ENCODE measurements around the gene FDX1. TPM values are rescaled to one million over a fixed set of nuclear protein-coding genes. Genes with fewer than 3 reads are reported as not detected.

Gene FDX1
- total RNA-seq, 1 donor from 2014 or later = 23.2 TPM

GRCh38 chr11:110452720-110453119 is 23.0 kb downstream of the FDX1 start:
- intact Hi-C loops (cut with micrococcal nuclease) = no loop called here
- DNase-seq (no peak), ATAC-seq (no peak)

GRCh38 chr11:110453684-110454354 is 24.1 kb downstream of the FDX1 start:
- intact Hi-C loops (cut with micrococcal nuclease) = no loop called here
- no peak for DNase-seq
- ATAC-seq = no peak

DNA sequence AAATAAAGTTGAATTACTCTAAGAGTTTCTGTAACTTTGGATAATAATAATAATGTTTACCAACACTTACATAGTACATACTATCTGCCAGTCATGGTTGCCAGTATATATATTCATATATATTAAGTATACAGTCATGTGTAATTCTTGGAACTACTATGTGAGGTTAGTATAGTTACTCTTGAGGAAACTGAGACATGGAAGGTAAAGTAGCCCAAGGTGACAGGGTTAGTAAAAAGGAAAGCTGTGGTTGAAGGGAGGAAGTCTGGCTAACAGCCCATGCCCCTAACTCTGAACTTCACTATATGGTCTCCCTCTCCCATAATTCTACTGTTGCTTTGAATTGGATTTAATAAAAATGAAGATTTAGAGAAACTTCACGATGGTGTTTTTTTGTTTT is 24.9 kb downstream of the FDX1 start:
- no peak for ATAC-seq
- no peak for DNase-seq
- intact Hi-C loops (cut with micrococcal nuclease) = no loop called here

DNA sequence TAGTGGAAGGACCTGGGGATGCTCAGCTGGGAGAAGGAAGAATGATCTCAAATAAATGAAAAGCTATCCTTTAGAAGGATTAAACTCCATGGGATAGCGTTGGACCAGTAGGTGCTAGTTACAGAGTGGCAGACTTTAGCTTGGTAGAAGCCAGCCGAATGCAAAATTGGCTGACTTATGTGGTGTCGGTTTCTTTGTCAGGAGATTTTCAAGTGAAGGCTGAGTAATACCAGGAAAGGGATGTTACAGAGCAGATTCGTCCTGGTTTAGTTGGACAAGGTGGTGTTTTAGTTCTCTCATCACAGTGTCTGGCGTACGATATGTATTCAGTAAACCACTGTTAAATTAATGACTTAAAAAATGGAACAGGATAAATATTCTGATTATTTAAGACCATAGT is 26.0 kb downstream of the FDX1 start:
- DNase-seq = no peak
- ATAC-seq = no peak
- intact Hi-C loops (cut with micrococcal nuclease) = no loop called here

DNA sequence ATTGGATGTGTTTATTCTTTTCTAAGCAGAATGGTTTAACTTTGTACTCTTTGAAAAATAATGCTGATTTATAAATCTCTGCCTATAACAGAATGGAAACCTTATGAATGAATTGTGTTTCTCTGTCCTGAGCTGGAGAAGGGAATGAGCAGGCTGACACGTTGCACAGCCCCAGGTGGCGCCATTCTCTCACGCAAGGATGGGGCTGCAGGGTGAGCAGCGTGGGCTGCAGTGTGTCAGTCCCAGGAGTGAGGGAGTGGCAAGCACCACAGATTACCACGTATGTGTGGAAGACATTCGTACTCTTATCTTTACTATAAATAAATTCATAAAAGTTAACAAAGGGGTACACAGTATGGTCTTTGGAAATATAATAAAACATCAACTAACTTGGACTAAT is 33.4 kb downstream of the FDX1 start:
- intact Hi-C loops (cut with micrococcal nuclease) = no loop called here
- ATAC-seq (peak; percentile 65), DNase-seq (peak; percentile 66)

- intact Hi-C loops (cut with micrococcal nuclease) = no loop called here
- ATAC-seq (no peak), DNase-seq (no peak)
These were observed 35.5 kb downstream of the FDX1 start for GRCh38 chr11:110465231-110465630.

DNA sequence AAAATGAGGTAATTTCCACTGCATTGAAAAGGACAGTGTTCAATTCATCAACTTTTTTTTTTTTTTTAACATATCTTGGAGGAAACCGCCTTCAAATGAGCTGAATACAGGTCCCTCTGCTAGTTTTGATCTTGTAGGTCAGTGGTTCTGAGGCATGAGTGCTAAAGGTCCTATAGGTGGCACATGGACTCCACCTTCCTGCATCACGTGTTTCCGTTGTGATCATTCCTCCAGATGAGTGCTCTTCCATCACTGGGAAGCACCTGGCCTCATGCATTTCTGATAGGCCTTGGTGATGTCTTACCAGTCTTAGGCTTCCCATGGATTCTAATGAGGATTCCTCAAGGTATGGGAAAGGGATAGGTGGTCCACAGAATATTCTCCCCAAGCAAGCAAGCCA is 37.8 kb downstream of the FDX1 start:
- no peak for ATAC-seq
- intact Hi-C loops (cut with micrococcal nuclease) = no loop called here
- DNase-seq = no peak

- ATAC-seq = no peak
- intact Hi-C loops (cut with micrococcal nuclease) = no loop called here
- DNase-seq = no peak
These were observed 38.4 kb downstream of the FDX1 start for GRCh38 chr11:110468121-110468520.

DNA sequence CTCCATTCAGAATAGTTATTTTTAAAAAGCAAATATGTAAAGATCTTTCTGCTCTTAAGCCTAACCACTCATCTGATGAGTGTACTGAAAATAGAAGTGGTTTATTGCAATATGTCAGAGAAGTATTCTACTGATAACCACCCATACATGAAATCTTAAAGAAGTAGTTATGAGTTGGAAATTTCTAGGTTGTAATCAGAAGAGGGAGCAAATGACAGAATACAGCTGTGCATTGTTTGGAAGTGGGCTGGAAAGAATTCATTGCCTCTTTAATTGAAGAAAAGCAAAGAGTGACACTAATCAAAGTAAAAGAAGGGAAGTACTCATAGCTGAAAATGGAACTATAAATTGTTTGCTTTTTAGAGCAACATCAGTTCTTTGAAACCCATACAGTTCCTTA is 39.4 kb downstream of the FDX1 start:
- intact Hi-C loops (cut with micrococcal nuclease) = no loop called here
- no peak for ATAC-seq
- DNase-seq = no peak

GRCh38 chr11:110470716-110471115 is 41.0 kb downstream of the FDX1 start:
- ATAC-seq (no peak), DNase-seq (no peak)
- intact Hi-C loops (cut with micrococcal nuclease) = no loop called here

- no peak for DNase-seq
- intact Hi-C loops (cut with micrococcal nuclease) = no loop called here
These were observed 41.6 kb downstream of the FDX1 start for GRCh38 chr11:110471371-110471770.

GRCh38 chr11:110472858-110473257 is 43.1 kb downstream of the FDX1 start:
- DNase-seq (no peak), ATAC-seq (no peak)
- intact Hi-C loops (cut with micrococcal nuclease) = no loop called here

More at GRCh38 chr11:110471371-110471770, 41.6 kb downstream of the FDX1 start:
- no peak for ATAC-seq

GRCh38 chr11:110473706-110474105 is 44.0 kb downstream of the FDX1 start:
- no peak for DNase-seq
- ATAC-seq = no peak
- intact Hi-C loops (cut with micrococcal nuclease) = no loop called here

- DNase-seq = no peak
- intact Hi-C loops (cut with micrococcal nuclease) = no loop called here
- ATAC-seq = no peak
These were observed 44.8 kb downstream of the FDX1 start for GRCh38 chr11:110474578-110474977.

- ATAC-seq = no peak
- intact Hi-C loops (cut with micrococcal nuclease) = no loop called here
- DNase-seq = no peak
These were observed 45.9 kb downstream of the FDX1 start for GRCh38 chr11:110475671-110476070.

DNA sequence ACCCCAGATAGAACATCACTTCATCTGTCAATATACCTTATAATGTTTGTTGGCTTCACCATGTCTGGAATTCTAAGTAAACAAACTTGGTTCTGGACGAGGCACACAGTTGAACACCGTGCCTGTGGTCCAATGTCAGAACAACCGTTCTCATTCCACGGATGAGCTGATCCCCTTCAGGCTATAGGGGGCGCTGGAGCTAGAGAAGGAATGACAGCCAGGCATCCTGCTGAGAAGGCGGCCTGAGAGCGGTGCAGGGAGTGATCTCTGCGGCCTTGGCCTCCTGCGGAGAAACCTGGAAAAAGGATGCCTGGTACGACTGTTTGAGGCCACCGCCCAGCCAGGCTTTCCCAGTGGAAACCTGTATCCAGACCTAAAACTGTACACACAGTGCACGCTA is 48.7 kb downstream of the FDX1 start:
- intact Hi-C loops (cut with micrococcal nuclease) = no loop called here
- ATAC-seq = no peak
- DNase-seq = no peak

- intact Hi-C loops (cut with micrococcal nuclease) = no loop called here
- peak; percentile 61 for ATAC-seq
These were observed 49.7 kb downstream of the FDX1 start for GRCh38 chr11:110479108-110480101.

GRCh38 chr11:110481523-110481922 is 51.8 kb downstream of the FDX1 start:
- DNase-seq (no peak), ATAC-seq (no peak)
- intact Hi-C loops (cut with micrococcal nuclease) = no loop called here

More at GRCh38 chr11:110479108-110480101, 49.7 kb downstream of the FDX1 start:
- no peak for DNase-seq

DNA sequence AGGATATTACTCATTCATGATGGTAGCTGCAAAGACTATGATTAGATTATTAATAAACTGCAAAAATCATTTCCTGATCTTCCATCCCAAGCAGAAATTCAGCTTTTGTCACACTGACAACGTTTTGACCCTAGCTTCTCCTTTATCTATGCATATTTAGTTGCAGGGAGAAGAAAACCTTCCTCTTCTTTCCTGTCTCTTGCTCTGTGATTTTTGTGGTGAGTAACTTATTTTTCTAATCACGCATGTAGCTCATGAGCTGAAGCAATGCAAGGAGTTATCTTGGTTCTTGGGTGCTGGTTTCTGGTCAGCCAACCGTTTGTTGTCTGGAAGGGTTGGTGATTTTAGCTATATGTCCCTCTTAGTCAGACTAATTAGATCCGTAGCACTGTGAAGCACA is 56.4 kb downstream of the FDX1 start:
- ATAC-seq (no peak), DNase-seq (no peak)
- intact Hi-C loops (cut with micrococcal nuclease) = no loop called here

- DNase-seq (no peak), ATAC-seq (no peak)
- intact Hi-C loops (cut with micrococcal nuclease) = no loop called here
These were observed 58.7 kb downstream of the FDX1 start for GRCh38 chr11:110488446-110488845.

Data from left ventricle myocardium superior (tissue), 1 donor.